ACHN (cell line): ENCODE measurements around the gene FAM156B.
"Not testable (repeated sequence)": the region's sequence is repeated elsewhere in the genome, so short reads cannot be mapped to it uniquely, and the experiment has no call there.

Experiments used
- DNase-seq: peaks from one replicate; pipeline ENCODE4 v3.0.0-alpha.2; 2015
- in situ Hi-C: cut with HindIII; loops from 2 replicates; pipeline ENCODE4 v1.10.0; 2017; ENCODE audit warnings: low sequenced_read_pairs, low pct_ligation_motif_present, low pct_unique_long_range_greater_than_20kb

FAM156B gene

GRCh38 chrX:52909313-52909969, 12.3 kb downstream of the FAM156B start:
- in situ Hi-C loops, DNase-seq: not testable (repeated sequence)

- DNase-seq, in situ Hi-C loops: not testable (repeated sequence)
Observed at GRCh38 chrX:52913681-52914080, 16.6 kb downstream of the FAM156B start.

GRCh38 chrX:52914704-52915103, 17.6 kb downstream of the FAM156B start:
- in situ Hi-C loops, DNase-seq: not testable (repeated sequence)

- peak; percentile 14 for DNase-seq
- in situ Hi-C loops: no loop called here
Observed at GRCh38 chrX:52923781-52924241, 26.7 kb downstream of the FAM156B start.

- in situ Hi-C loops, DNase-seq: not testable (repeated sequence)
Observed at GRCh38 chrX:52930214-52930613, 33.1 kb downstream of the FAM156B start.

- no peak for DNase-seq
- in situ Hi-C loops: no loop called here
Observed at GRCh38 chrX:52933213-52933612, 36.1 kb downstream of the FAM156B start.

- no peak for DNase-seq
- in situ Hi-C loops: no loop called here
Observed at GRCh38 chrX:52933976-52934703, 37.0 kb downstream of the FAM156B start.

- in situ Hi-C loops: no loop called here
- DNase-seq: peak; percentile 83
Observed at GRCh38 chrX:52934704-52935469, 37.8 kb downstream of the FAM156B start.

- DNase-seq, in situ Hi-C loops: not testable (repeated sequence)
Observed at GRCh38 chrX:52935470-52935784, 38.3 kb downstream of the FAM156B start.

- in situ Hi-C loops, DNase-seq: not testable (repeated sequence)
Observed at GRCh38 chrX:52940704-52941103, 43.6 kb downstream of the FAM156B start.

GRCh38 chrX:52941728-52942127, 44.6 kb downstream of the FAM156B start:
- DNase-seq, in situ Hi-C loops: not testable (repeated sequence)

- DNase-seq, in situ Hi-C loops: not testable (repeated sequence)
Observed at GRCh38 chrX:52945838-52946494, 48.8 kb downstream of the FAM156B start.

- DNase-seq, in situ Hi-C loops: not testable (repeated sequence)
Observed at GRCh38 chrX:52947501-52947900, 50.4 kb downstream of the FAM156B start.

- DNase-seq, in situ Hi-C loops: not testable (repeated sequence)
Observed at GRCh38 chrX:52948265-52948664, 51.1 kb downstream of the FAM156B start.

- in situ Hi-C loops: not testable (repeated sequence)
Observed at GRCh38 chrX:52949325-52949724, 52.2 kb downstream of the FAM156B start.

GRCh38 chrX:52949884-52950283, 52.8 kb downstream of the FAM156B start:
- in situ Hi-C loops, DNase-seq: not testable (repeated sequence)

More at GRCh38 chrX:52949325-52949724, 52.2 kb downstream of the FAM156B start:
- DNase-seq: not testable (repeated sequence)
